H1 (cell line): ENCODE results near the gene CCL3. TPM values are rescaled to one million over a fixed set of nuclear protein-coding genes. Genes with fewer than 3 reads are reported as not detected.
"Not testable (repeated sequence)": the region's sequence is repeated elsewhere in the genome, so short reads cannot be mapped to it uniquely, and the experiment has no call there.

Experiments
- CTCF ChIA-PET: fragments of 300-600 bp; sonication (Branson Sonifier 250); formaldehyde crosslinking; loops from one replicate; lab custom pipeline; 2021; ENCODE audit not compliant: partially characterized antibody; lab: Charles Lee
- POLR2A ChIA-PET: fragments of 300-600 bp; sonication (Branson Sonifier 250); formaldehyde crosslinking; loops from one replicate; lab custom pipeline; 2021; ENCODE audit warnings: inconsistent platforms; ENCODE audit not compliant: partially characterized antibody; lab: Charles Lee
- DNase-seq, 2 experiments: peaks; one replicate each; pipeline versions ENCODE4 v3.0.0 to v3.0.0-alpha.2; 2010 to 2022; ENCODE audit warnings: low spot score in 2 of 2, low read depth in 1 of 2, mixed read lengths in 1 of 2
- FAIRE-seq: peaks from 2 replicates; lab custom pipeline; 2011; peaks lifted over from hg19 to GRCh38; lab: Jason Lieb, UNC
- H2AFZ ChIP-seq: 2 replicates; pipeline ENCODE4 v1.8.1; 2012; ENCODE audit warnings: low read length, inconsistent platforms
- H2AK5ac ChIP-seq: 2 replicates; pipeline ENCODE4 v1.6.1; 2013; ENCODE audit warnings: low read depth, low read length
- H2BK120ac ChIP-seq: replicated peaks from 2 replicates; pipeline ENCODE3; 2013; ENCODE audit warnings: low read depth, low read length, inconsistent platforms
- H2BK12ac ChIP-seq: 2 replicates; pipeline ENCODE4 v1.6.1; 2013; ENCODE audit warnings: low read depth, low read length
- H2BK15ac ChIP-seq: 2 replicates; pipeline ENCODE4 v1.6.1; 2013; ENCODE audit warnings: low read length
- H2BK20ac ChIP-seq: 2 replicates; pipeline ENCODE4 v1.6.1; 2013; ENCODE audit warnings: low read length
- H2BK5ac ChIP-seq: 2 replicates; pipeline ENCODE4 v1.6.1; 2013; ENCODE audit warnings: low read depth, low read length
- H3K14ac ChIP-seq: 2 replicates; pipeline ENCODE4 v1.6.1; 2013; ENCODE audit warnings: inconsistent platforms; ENCODE audit not compliant: insufficient read length
- H3K18ac ChIP-seq: 2 replicates; pipeline ENCODE4 v1.6.1; 2013; ENCODE audit warnings: low read length; ENCODE audit errors: extremely low read depth
- H3K23ac ChIP-seq: 2 replicates; pipeline ENCODE4 v1.6.1; 2013; ENCODE audit warnings: inconsistent platforms; ENCODE audit not compliant: insufficient read length
- H3K23me2 ChIP-seq: 2 replicates; pipeline ENCODE4 v1.6.1; 2013; ENCODE audit warnings: low read depth, low read length
- H3K27ac ChIP-seq: 2 replicates; pipeline ENCODE4 v1.6.1; 2011; ENCODE audit warnings: low read depth, low read length, inconsistent platforms
- H3K27me3 ChIP-seq, 4 experiments: replicated peaks in 1 of 4; 1 replicate in 1 of 4; 2 replicates in 3 of 4; pipeline versions ENCODE4 v1.6.1 to v1.8.1; 2011 to 2013; ENCODE audit warnings: low read length in 3 of 4, mild to moderate bottlenecking in 3 of 4, inconsistent platforms in 2 of 4, mixed read lengths in 2 of 4, moderate library complexity in 1 of 4; ENCODE audit not compliant: control insufficient read depth in 3 of 4, insufficient read depth in 3 of 4; ENCODE audit errors: extremely low read depth in 1 of 4
- H3K36me3 ChIP-seq, 4 experiments: 2 replicates each; pipeline versions ENCODE4 v1.6.1 to v1.8.1; 2011 to 2013; ENCODE audit warnings: mild to moderate bottlenecking in 4 of 4, low read length in 3 of 4, moderate library complexity in 2 of 4, control low read depth in 1 of 4, inconsistent platforms in 1 of 4; ENCODE audit not compliant: insufficient read depth in 4 of 4, control insufficient read depth in 2 of 4
- H3K4ac ChIP-seq: replicated peaks from 2 replicates; pipeline ENCODE3; 2013; ENCODE audit warnings: low read length, low read depth, mixed read lengths, inconsistent platforms; ENCODE audit not compliant: insufficient read length
- H3K4me1 ChIP-seq, 4 experiments: replicated peaks in 1 of 4; 1 replicate in 1 of 4; 2 replicates in 3 of 4; pipeline versions ENCODE4 v1.6.1 to v1.8.1; 2011 to 2013; ENCODE audit warnings: low read length in 3 of 4, inconsistent platforms in 2 of 4, mixed read lengths in 1 of 4; ENCODE audit not compliant: insufficient read depth in 4 of 4, control insufficient read depth in 3 of 4
- H3K4me2 ChIP-seq, 2 experiments: 2 replicates each; pipeline versions ENCODE4 v1.6.1 to v1.8.1; 2011 to 2013; ENCODE audit warnings: low read depth in 2 of 2, low read length in 2 of 2, control low read depth in 1 of 2, inconsistent platforms in 1 of 2, mild to moderate bottlenecking in 1 of 2; ENCODE audit not compliant: insufficient read depth in 1 of 2
- H3K4me3 ChIP-seq, 4 experiments: fragments of 200-600, 300-600 bp in 1 of 4; sonication (generic), shearing (Covaris generic), sonication (Bioruptor Twin) in 1 of 4; 2 replicates each; pipeline versions ENCODE4 v1.5.1 to v1.8.1; 2011 to 2016; ENCODE audit warnings: low read length in 4 of 4, low read depth in 3 of 4, control low read depth in 2 of 4, inconsistent platforms in 2 of 4, mild to moderate bottlenecking in 2 of 4, mixed read lengths in 1 of 4, moderate library complexity in 1 of 4; ENCODE audit not compliant: insufficient read depth in 2 of 4; ENCODE audit errors: extremely low read depth in 1 of 4
- H3K56ac ChIP-seq: replicated peaks from 2 replicates; pipeline ENCODE3; 2013; ENCODE audit warnings: low read depth, mild to moderate bottlenecking, mixed read lengths, low read length, inconsistent platforms; ENCODE audit not compliant: insufficient read length
- H3K79me1 ChIP-seq: 2 replicates; pipeline ENCODE4 v1.6.1; 2013; ENCODE audit warnings: low read depth, low read length, control low read depth
- H3K79me2 ChIP-seq, 2 experiments: 2 replicates each; pipeline versions ENCODE4 v1.6.1 to v1.8.1; 2012 to 2013; ENCODE audit warnings: low read length in 2 of 2, mild to moderate bottlenecking in 2 of 2, inconsistent platforms in 1 of 2; ENCODE audit not compliant: insufficient read depth in 2 of 2, control insufficient read depth in 1 of 2
- H3K9ac ChIP-seq, 4 experiments: replicated peaks in 1 of 4; 1 replicate in 1 of 4; 2 replicates in 3 of 4; pipeline versions ENCODE4 v1.6.1 to v1.8.1; 2011 to 2013; ENCODE audit warnings: low read depth in 3 of 4, low read length in 3 of 4, control low read depth in 2 of 4, mild to moderate bottlenecking in 2 of 4, moderate library complexity in 2 of 4, inconsistent platforms in 1 of 4; ENCODE audit errors: extremely low read depth in 1 of 4
- H3K9me3 ChIP-seq, 2 experiments: 2 replicates each; pipeline versions ENCODE4 v1.6.1 to v1.8.1; 2012 to 2013; ENCODE audit warnings: mild to moderate bottlenecking in 2 of 2, moderate library complexity in 2 of 2, control low read depth in 1 of 2, inconsistent platforms in 1 of 2, low read depth in 1 of 2, low read length in 1 of 2, mixed read lengths in 1 of 2; ENCODE audit not compliant: insufficient read depth in 2 of 2
- H4K20me1 ChIP-seq, 2 experiments: replicated peaks in 1 of 2; 2 replicates each; pipeline versions ENCODE3 to v1.8.1; 2011 to 2013; ENCODE audit warnings: inconsistent platforms in 2 of 2, low read length in 2 of 2, mild to moderate bottlenecking in 1 of 2; ENCODE audit not compliant: insufficient read depth in 2 of 2, control insufficient read depth in 1 of 2
- H4K5ac ChIP-seq: 2 replicates; pipeline ENCODE4 v1.6.1; 2013; ENCODE audit warnings: low read length, low read depth, mixed read lengths, inconsistent platforms; ENCODE audit not compliant: insufficient read length
- H4K8ac ChIP-seq: 2 replicates; pipeline ENCODE4 v1.8.0; 2013; ENCODE audit warnings: mild to moderate bottlenecking, moderate library complexity, low read length, inconsistent platforms; ENCODE audit not compliant: insufficient read depth; ENCODE audit errors: extremely low read depth
- H4K91ac ChIP-seq: replicated peaks from 2 replicates; pipeline ENCODE3; 2013; ENCODE audit warnings: low read length, mixed read lengths, inconsistent platforms; ENCODE audit not compliant: insufficient read length
- WGBS, 2 experiments: shearing (Covaris generic) in 1 of 2; methylation state at CpG; one replicate each; pipeline versions ENCODE4 v1.1.6 to v1.1.7; 2013 to 2015; ENCODE audit warnings: low lambda C conversion rate in 2 of 2, mixed read lengths in 2 of 2, inconsistent platforms in 1 of 2, low coverage in 1 of 2, missing lambda C conversion rate in 1 of 2; ENCODE audit not compliant: insufficient replicate concordance in 2 of 2, insufficient coverage in 1 of 2, insufficient read length in 1 of 2; ENCODE audit errors: extremely low coverage in 1 of 2, missing lambda C conversion rate in 1 of 2; 5-methylcytosine and 5-hydroxymethylcytosine counted together
- polyA plus RNA-seq, 7 experiments: library from polyadenylated mRNA; depleted of rRNA in 3 of 7; stranded (reverse) in 5 of 7; unstranded in 2 of 7; fragments of >200 nt in 5 of 7; fragments of 200-250 nt in 2 of 7; gene quantifications; 1 replicate in 5 of 7; 2 replicates in 1 of 7; 4 replicates in 1 of 7; pipeline versions ENCODE4 v1.2.1 to v1.2.3, GENCODE V29; 2011 to 2013; ENCODE audit warnings: missing spikeins in 2 of 7, mixed read lengths in 2 of 7
- total RNA-seq: library from RNA; stranded (reverse); fragmentation: NEBNext Ultra II Directional; extraction: Animal tissue kit (Norgen Biotek cat#: 25700); gene quantifications from 2 replicates; pipeline ENCODE4 v1.2.1, GENCODE V29; 2021

The CCL3 gene
- total and polyA plus RNA-seq, 2 of the 8 experiments (the other 6 are each of a cell fraction or from before 2014, with no cell fraction given): not detected

DNA sequence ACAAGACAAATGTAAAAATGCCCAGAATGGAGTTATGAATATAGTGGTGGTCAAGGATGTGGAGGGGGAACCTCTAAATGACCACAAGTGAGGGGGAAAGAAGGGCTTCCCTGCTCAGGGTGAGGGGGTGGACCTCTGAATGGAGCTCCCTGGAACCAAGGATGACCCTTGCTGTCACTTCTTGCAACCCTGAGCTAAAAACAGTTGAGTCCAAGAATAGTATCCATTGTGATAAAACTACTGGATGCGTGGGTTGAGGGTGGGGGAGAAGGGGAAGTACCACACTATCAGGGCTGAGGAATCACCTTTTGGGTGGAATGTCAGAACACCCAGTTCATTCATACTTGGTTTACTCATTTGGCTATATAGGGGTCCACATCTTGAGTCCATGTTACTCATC lies 9.1 kb upstream of the CCL3 start:
- H3K56ac ChIP-seq: not testable (repeated sequence)

More for the DNA sequence above, 9.1 kb upstream of the CCL3 start:
- H3K4ac ChIP-seq, H2BK5ac ChIP-seq, H3K4me3 ChIP-seq, H3K27me3 ChIP-seq, H4K8ac ChIP-seq, POLR2A ChIA-PET, H4K20me1 ChIP-seq, H4K5ac ChIP-seq, H2AFZ ChIP-seq, H2BK20ac ChIP-seq, H2BK15ac ChIP-seq, H3K18ac ChIP-seq, H3K9ac ChIP-seq, H2BK120ac ChIP-seq, H3K27ac ChIP-seq, CTCF ChIA-PET, H3K4me2 ChIP-seq, H3K9me3 ChIP-seq, DNase-seq, H3K14ac ChIP-seq, H3K79me2 ChIP-seq, H3K23me2 ChIP-seq, H3K36me3 ChIP-seq, H3K79me1 ChIP-seq, H2BK12ac ChIP-seq, H2AK5ac ChIP-seq, FAIRE-seq, H3K4me1 ChIP-seq, H4K91ac ChIP-seq, H3K23ac ChIP-seq: not testable (repeated sequence)
- whole genome bisulfite sequencing, 2 experiments: 100% methylated on average over 1 of the region's 1 CpG; no CpG with 5 or more reads in 1 of the 2 experiments
